ES-I3 (cell line): Measurements from ENCODE around the gene VTI1A.
"Not testable (repeated sequence)": the region's sequence is repeated elsewhere in the genome, so short reads cannot be mapped to it uniquely, and the experiment has no call there.

Experiments used
- H3K36me3 ChIP-seq: 2 replicates; pipeline ENCODE4 v1.6.1; 2013; ENCODE audit warnings: mild to moderate bottlenecking, low read length, control low read depth, moderate library complexity; ENCODE audit not compliant: insufficient read depth
- H3K4me1 ChIP-seq: 2 replicates; pipeline ENCODE4 v1.6.1; 2013; ENCODE audit warnings: mild to moderate bottlenecking, control low read depth, low read length; ENCODE audit not compliant: insufficient read depth
- H3K9ac ChIP-seq: 2 replicates; pipeline ENCODE4 v1.6.1; 2013; ENCODE audit warnings: low read depth, mild to moderate bottlenecking, low read length, moderate library complexity
- H3K9me3 ChIP-seq: 2 replicates; pipeline ENCODE4 v1.6.1; 2013; ENCODE audit warnings: mild to moderate bottlenecking, low read length, moderate library complexity; ENCODE audit not compliant: control insufficient read depth, insufficient read depth

The VTI1A gene

DNA sequence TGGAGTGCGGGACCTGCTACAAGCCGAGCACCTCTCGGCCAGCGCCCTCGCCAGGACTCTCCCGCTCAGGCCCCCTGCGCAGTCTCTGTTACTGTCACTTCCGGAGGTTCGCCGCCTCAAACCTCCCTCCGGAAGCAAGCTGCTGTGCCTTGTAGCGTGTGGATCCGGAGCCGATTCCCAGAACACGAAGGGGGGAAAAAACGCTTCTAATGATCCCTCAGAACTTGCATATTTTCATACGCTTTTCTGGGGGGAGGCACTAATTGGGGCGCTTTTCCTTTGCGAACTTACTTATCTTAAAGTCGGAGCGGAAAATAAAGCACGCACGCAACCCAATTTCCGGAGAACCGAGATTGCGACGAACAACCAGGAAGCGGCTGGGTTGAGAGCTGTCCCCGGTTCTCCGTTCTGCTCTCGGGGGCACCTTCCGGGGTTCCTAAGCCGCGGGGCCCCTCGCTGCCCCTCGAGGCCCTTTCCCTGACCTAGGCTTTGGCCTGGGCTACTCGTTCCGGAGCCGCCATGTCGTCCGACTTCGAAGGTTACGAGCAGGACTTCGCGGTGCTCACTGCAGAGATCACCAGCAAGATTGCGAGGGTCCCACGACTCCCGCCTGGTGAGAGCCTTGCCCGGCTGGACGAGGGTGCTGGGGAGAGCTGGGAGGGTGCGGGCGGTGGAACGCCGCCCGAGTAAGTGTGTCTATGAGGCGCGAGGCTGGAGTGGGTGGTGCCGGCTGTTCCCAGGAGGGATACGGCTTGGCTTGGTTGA, at the start of gene VTI1A, which contains the start of gene ZDHHC6:
TSS of gene VTI1A (plus strand) at position 361 of the 765 bp plus-strand sequence. CDS start at position 520, 159 bp downstream.
TSS of gene ZDHHC6 (minus strand) at position 60 of the 765 bp plus-strand sequence. CDS start 1,478 bp downstream, outside the sequence.
- H3K36me3 ChIP-seq: peaks cover 3% of the 10 kb centered on the region
- no peaks in the 10 kb centered on the region for H3K9me3 ChIP-seq
- no peaks in the 10 kb centered on the region for H3K4me1 ChIP-seq
- H3K9ac ChIP-seq: peak within 1 kb of the TSS; percentile 99

DNA sequence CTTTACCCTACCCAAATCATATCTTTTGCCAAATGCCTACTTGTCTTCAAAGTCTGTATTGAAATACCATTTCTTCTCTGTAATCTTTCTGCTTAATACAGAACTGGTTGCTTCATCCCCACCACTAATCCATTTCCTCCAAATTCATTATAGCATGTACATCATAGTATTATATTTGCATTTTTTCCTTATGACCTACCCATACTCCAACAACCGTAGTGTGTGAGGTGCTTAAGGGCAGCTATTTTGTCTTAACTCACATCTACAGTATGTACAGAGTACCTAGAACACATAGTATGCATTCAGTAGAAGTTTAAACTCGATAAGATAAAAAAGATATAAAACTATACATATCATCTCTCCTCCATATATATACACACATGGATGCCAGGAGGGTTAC, 49.4 kb upstream of the VTI1A start:
- H3K9ac ChIP-seq: no peak overlapping the region
- H3K36me3 ChIP-seq: no peaks in the 10 kb centered on the region
- no peaks in the 10 kb centered on the region for H3K9me3 ChIP-seq
- no peaks in the 10 kb centered on the region for H3K4me1 ChIP-seq

DNA sequence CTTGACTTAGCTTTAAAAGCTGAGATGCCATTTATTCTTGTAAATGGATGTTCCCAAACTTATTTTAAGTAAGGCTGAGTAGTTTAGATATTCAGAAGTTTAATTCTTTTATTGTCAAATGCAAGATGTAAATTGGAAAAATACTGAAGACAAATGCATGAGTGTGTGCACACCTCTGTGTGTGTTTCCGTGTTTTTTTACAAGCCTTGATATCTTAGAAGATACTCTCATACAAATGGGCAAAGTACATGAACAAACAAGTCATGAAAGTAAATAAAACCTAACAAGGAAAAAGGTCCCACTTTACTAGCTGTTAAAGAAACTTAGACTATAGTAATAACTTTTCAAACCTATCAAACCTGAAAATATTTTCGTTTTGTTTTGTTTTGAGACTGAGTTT, 44.1 kb upstream of the VTI1A start:
- H3K9me3 ChIP-seq: no peaks in the 10 kb centered on the region
- no peak overlapping the region for H3K9ac ChIP-seq
- H3K4me1 ChIP-seq: no peaks in the 10 kb centered on the region
- H3K36me3 ChIP-seq: no peaks in the 10 kb centered on the region

DNA sequence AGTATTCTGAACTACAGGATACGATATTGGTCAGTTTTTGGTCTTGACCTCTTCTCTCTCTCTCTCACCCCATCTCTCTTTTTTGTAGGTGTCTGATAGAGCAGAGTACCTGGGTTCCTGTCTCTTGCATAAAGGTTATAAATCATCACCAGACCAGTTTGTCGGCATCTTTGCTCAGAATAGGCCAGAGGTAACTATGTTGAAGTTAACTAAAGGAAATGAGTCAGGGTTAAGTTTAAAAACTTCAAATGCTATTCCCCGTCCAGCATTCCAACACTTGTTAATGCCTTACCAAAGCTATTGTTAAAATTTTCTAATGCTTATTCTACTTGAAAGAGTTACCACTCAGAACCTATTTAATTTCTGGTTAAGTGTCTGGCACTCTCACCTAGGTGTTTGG, 42.4 kb upstream of the VTI1A start:
- Histone ChIP-seq H3K9me3 (no peaks in the 10 kb centered on the region; the same call in 1 of the 2 replicates), H3K9ac (no peak overlapping the region), H3K36me3 (no peaks in the 10 kb centered on the region), H3K4me1 (no peaks in the 10 kb centered on the region)

DNA sequence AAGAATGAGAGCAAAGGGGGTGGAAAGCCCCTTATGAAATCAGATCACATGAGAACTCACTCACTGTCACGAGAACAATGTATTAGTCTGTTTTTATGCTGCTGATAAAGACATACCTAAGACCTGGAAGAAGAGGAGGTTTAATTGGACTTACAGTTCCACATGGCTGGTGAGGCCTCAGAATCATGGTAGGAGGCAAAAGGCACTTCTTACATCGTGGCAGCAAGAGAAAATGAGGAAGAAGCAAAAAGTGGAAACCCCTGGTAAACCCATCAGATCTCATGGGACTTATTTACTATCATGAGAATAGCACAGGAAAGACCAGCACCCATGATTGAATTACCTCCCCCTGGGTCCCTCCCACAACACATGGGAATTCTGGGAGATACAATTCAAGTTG, 40.2 kb upstream of the VTI1A start:
- not testable (repeated sequence) for H3K9ac ChIP-seq, H3K9me3 ChIP-seq, H3K36me3 ChIP-seq, H3K4me1 ChIP-seq

DNA sequence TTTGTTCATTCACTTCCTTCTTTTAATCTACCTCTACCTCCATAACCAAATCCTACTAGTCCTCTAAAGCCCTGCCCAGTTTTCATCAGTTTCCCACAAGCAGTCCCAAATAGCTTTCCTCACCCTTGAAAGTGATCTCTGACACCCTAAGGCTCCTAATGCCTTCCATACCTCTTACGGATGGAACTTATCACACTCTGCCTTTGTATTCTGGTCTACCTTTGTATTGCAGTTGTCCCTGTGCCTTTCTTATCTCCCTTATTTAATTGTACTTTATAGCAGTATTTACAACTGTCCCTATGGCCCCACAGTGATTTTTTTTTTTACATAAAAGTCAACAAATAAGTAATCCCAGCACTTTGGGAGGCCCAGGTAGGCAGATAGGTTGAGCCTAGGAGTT, 39.3 kb upstream of the VTI1A start:
- Histone ChIP-seq H3K36me3 (no peaks in the 10 kb centered on the region), H3K4me1 (no peaks in the 10 kb centered on the region), H3K9ac (no peak overlapping the region), H3K9me3 (no peaks in the 10 kb centered on the region; the same call in 1 of the 2 replicates)

DNA sequence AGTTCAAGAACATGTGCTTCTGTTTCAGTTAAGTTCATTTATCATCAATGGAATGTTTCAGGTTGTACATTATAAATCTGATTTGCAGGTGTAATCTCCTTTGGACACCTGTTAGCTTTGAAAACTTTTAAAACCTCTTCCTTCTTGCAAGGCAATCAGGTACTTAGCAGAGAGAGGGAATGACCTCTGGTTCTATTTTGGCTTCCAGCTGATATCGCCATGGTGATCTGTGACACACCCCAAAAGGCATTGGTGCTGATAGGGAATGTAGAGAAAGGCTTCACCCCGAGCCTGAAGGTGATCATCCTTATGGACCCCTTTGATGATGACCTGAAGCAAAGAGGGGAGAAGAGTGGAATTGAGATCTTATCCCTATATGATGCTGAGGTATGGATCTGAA, 37.7 kb upstream of the VTI1A start:
- Histone ChIP-seq H3K9me3 (no peaks in the 10 kb centered on the region; the same call in 1 of the 2 replicates), H3K4me1 (no peaks in the 10 kb centered on the region), H3K36me3 (no peaks in the 10 kb centered on the region), H3K9ac (no peak overlapping the region)

DNA sequence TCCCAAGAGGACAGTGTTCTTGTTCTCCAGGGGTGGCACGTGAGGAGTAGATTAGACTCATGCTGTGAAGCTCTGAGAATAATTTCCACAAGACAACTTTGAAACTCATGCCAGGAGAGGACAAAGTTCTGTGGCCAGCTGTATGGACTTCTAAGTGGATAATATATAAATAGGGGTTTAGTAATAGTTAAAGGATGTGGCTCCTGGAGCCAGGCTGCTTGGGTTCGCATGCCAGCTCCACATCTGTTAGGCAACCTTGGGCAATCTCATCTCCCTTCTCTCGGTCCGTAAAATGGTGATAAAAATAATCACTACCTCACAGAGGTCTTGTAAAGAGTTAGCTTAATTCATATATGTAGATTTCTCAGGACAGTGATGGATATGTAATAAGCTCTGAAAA, 37.3 kb upstream of the VTI1A start:
- Histone ChIP-seq H3K9me3 (no peaks in the 10 kb centered on the region; the same call in 1 of the 2 replicates), H3K9ac (no peak overlapping the region), H3K4me1 (no peaks in the 10 kb centered on the region), H3K36me3 (no peaks in the 10 kb centered on the region)

DNA sequence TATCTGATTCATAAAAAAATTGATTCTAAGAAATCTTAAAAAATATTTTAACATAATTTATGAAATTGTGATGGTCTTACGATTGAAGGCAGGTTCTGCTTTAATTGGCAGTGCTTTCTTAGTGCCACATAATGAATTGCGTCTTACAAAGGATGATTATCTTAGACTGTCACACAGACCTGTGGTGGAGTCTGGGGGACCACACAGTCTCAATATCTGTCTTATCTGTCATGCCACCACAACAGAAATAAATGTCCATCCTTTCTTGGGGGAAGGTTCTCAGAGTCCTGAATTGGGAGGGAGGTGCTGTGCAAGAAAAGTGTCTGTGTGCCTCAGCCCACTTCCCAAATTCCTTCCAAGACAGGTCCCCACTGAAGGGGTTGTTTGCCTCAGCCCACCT, 34.3 kb upstream of the VTI1A start:
- Histone ChIP-seq H3K9me3 (no peaks in the 10 kb centered on the region; the same call in 1 of the 2 replicates), H3K9ac (no peak overlapping the region), H3K36me3 (no peaks in the 10 kb centered on the region), H3K4me1 (no peaks in the 10 kb centered on the region)

DNA sequence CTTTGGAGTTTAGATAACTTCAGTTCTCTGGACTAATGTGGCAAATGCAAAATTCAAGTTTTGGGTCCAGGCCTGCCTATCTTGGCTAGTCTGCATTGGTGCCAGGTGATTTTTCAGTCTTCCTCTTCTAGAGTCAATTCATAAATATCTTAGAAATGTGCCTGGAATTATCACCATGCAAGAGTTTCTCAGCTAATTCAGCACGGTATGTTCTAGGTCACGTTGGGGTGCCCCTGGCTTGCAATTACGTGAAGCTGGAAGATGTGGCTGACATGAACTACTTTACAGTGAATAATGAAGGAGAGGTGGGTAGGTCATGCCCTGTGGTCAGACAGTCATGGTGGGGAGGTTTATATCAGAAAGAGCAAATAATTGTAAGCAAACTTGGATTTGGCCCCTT, 25.3 kb upstream of the VTI1A start:
- no peaks in the 10 kb centered on the region for H3K9me3 ChIP-seq
- no peak overlapping the region for H3K9ac ChIP-seq
- H3K36me3 ChIP-seq: no peaks in the 10 kb centered on the region
- H3K4me1 ChIP-seq: no peaks in the 10 kb centered on the region

DNA sequence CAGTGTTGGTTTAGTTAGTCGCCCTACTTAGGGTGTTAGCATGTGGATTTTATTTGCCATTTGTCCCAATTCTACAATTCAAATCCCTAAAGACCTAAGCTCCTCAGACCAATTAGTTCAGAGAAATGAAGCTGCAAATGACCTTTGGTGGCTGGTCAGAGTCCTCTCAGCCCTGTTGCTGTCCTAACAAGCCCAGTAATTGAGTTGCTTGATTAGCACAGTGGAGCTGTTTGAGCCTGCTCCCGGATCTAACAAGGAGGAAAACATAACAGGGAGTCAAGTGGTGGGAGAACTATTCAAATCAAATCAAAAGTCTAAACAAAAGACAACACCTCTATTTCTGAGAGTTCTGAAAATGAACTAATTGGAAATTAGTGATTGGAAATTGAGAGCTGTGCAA, 22.4 kb upstream of the VTI1A start:
- Histone ChIP-seq H3K36me3 (no peaks in the 10 kb centered on the region), H3K9me3 (no peaks in the 10 kb centered on the region), H3K4me1 (no peaks in the 10 kb centered on the region), H3K9ac (no peak overlapping the region)

DNA sequence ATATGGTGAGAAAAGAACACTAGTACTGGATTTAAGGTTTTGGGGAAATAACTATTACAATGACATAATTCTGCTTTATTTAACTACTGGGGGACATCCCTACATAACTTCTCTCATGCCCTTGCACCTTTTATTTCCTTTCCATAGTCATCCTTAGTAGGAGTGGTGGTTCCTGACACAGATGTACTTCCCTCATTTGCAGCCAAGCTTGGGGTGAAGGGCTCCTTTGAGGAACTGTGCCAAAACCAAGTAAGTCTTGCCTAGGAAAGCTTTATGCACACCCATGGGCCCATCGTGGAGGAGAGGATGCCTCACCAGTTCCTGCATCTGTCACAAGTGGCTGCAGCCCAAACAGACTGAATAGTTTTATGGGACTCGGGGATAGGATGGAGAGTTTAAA, 20.9 kb upstream of the VTI1A start:
- H3K9ac ChIP-seq: no peak overlapping the region
- no peaks in the 10 kb centered on the region for H3K9me3 ChIP-seq
- peaks cover 4% of the 10 kb centered on the region; the same call in 1 of the 2 replicates for H3K36me3 ChIP-seq
- no peaks in the 10 kb centered on the region for H3K4me1 ChIP-seq

DNA sequence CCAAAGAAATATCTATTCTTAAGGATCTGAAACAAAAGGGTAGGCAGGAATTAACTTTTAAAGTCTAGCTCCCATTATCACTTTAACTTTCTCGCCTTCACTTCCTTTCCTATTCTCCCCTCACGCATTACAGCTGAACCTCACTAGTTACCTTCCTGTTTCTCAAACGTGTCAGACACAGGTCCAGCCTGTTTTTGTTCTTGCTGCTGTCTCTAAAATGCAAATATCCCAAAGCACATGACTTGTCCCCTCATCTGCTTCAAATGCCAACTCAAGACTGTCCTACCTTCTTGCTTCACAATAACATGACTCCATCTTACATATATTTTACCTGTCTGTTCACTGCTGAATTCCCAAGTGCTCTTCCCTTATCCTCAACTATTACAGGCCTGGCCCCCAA, 17.9 kb upstream of the VTI1A start:
- no peaks in the 10 kb centered on the region for H3K9me3 ChIP-seq
- no peak overlapping the region for H3K9ac ChIP-seq
- peaks cover 15% of the 10 kb centered on the region for H3K36me3 ChIP-seq
- no peaks in the 10 kb centered on the region for H3K4me1 ChIP-seq

DNA sequence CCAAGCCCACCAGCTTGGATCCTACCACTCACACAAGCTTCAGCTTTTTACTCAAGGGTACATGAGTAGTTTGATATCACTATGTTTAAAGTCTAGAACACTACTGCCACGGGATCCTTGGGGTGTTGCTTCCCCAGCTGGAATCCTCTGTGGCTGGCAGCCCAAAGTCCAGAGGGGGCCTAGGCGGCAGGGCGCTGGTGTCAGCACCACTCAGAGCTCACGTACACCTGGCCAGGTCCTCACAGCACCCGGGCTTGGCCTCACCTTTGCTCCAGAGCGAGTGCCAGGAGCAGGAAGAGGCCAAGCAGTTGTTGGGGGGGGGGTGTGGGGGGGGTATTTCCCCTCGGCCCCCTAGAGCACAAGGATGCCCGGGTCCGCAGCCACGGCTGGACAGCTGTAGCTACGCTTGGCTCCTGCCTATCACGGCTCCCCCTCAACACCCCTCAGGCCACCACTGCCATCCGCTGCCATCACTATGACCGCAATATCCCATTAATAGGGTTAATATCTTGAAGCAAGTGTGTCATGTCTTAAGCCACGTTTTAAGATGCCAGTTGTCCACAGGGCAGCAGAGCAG, 17.3 kb upstream of the VTI1A start:
- H3K36me3 ChIP-seq: peaks cover 19% of the 10 kb centered on the region
- H3K9me3 ChIP-seq: no peaks in the 10 kb centered on the region
- H3K4me1 ChIP-seq: no peaks in the 10 kb centered on the region
- H3K9ac ChIP-seq: no peak overlapping the region

DNA sequence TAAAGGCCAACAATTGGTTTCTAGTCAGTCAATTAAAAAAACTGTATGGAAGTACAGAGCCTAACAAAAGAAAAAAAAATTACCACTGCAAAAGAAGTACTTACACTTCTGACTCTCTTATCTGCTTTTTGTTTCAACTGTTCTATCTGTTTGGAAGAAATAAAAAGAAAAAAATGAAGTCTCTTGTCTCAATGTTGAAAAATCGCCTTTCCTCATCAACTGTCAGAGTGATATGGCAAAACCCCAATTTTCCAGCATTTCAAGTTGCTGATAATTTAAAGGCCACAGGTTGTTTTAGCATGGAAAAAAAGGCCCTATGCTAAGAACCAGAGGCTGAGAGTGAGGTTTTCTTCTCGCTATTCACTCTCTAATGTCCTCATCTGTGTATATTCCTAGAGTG, 13.9 kb upstream of the VTI1A start:
- peaks cover 32% of the 10 kb centered on the region for H3K36me3 ChIP-seq
- H3K9me3 ChIP-seq: no peaks in the 10 kb centered on the region
- H3K9ac ChIP-seq: no peak overlapping the region
- no peaks in the 10 kb centered on the region for H3K4me1 ChIP-seq
